GM12878 (cell line): Measurements from ENCODE around the gene NMUR2. TPM values are rescaled to one million over a fixed set of nuclear protein-coding genes. Genes with fewer than 3 reads are reported as not detected.

ENCODE experiments used
- ATAC-seq: fragments of 200-7000 bp; cut with Tn5 transposase; 3 replicates; pipeline ENCODE4 v1.9.1; 2020; ENCODE audit warnings: mild to moderate bottlenecking, moderate library complexity
- BruUV-seq: library from RNA; stranded (reverse); fragments of 400-500 nt; replicated peaks from 2 replicates; lab custom pipeline; 2021; lab: Mats Ljungman, UMichigan
- CTCF ChIA-PET: fragments of 300-600 bp; sonication (Branson Sonifier 250); formaldehyde crosslinking; extraction: SDS; loops from one replicate; lab custom pipeline; 2021; ENCODE audit warnings: inconsistent platforms; lab: Yijun Ruan, JAX
- POLR2A ChIA-PET: fragments of 350-600 bp; formaldehyde crosslinking; extraction: SDS; loops from one replicate; lab custom pipeline; 2021; ENCODE audit warnings: inconsistent platforms; lab: Charles Lee
- RAD21 ChIA-PET: fragments of 300-600 bp; sonication (Branson Sonifier 250); formaldehyde crosslinking; loops from one replicate; lab custom pipeline; 2023; ENCODE audit warnings: antibody characterized with exemption; ENCODE audit not compliant: unreplicated experiment; lab: Charles Lee
- SMC1A ChIA-PET: fragments of 300-600 bp; sonication (Branson Sonifier 250); formaldehyde crosslinking; loops from one replicate; lab custom pipeline; 2023; ENCODE audit not compliant: unreplicated experiment, uncharacterized antibody; lab: Charles Lee
- DNase-seq: peaks from one replicate; pipeline ENCODE4 v3.0.0-alpha.2; 2011; ENCODE audit warnings: low read depth, low spot score
- FAIRE-seq: peaks from 3 replicates; lab custom pipeline; 2011; peaks lifted over from hg19 to GRCh38; lab: Jason Lieb, UNC
- H2AFZ ChIP-seq: 2 replicates; pipeline ENCODE4 v1.6.0; 2011; ENCODE audit warnings: low read depth, low read length, control low read depth; ENCODE audit not compliant: control insufficient read depth
- H3K27ac ChIP-seq: 2 replicates; pipeline ENCODE4 v1.5.1; 2011; ENCODE audit warnings: control low read depth; ENCODE audit not compliant: control insufficient read depth, insufficient read depth
- H3K27me3 ChIP-seq, 2 experiments: replicated peaks in 1 of 2; 2 replicates each; pipeline versions ENCODE4 v1.6.0 to v1.6.1; 2011; ENCODE audit warnings: low read length in 1 of 2; ENCODE audit not compliant: control insufficient read depth in 2 of 2, insufficient read depth in 2 of 2
- H3K36me3 ChIP-seq, 2 experiments: 2 replicates each; pipeline ENCODE4 v1.5.1; 2011; ENCODE audit warnings: low read length in 1 of 2; ENCODE audit not compliant: control insufficient read depth in 2 of 2, insufficient read depth in 2 of 2
- H3K4me1 ChIP-seq: 2 replicates; pipeline ENCODE4 v1.6.1; 2011; ENCODE audit warnings: mild to moderate bottlenecking, low read length, moderate library complexity, mixed read lengths; ENCODE audit not compliant: control insufficient read depth, insufficient read depth
- H3K4me2 ChIP-seq: 2 replicates; pipeline ENCODE4 v1.6.0; 2011; ENCODE audit warnings: control low read depth; ENCODE audit not compliant: control insufficient read depth, insufficient read depth
- H3K4me3 ChIP-seq: fragments of 200-600 bp; sonication (generic); 2 replicates; pipeline ENCODE4 v1.5.1; 2016
- H3K79me2 ChIP-seq: 2 replicates; pipeline ENCODE4 v1.6.0; 2011; ENCODE audit warnings: low read length; ENCODE audit not compliant: control insufficient read depth, insufficient read depth
- H3K9ac ChIP-seq: 2 replicates; pipeline ENCODE4 v1.8.0; 2011; ENCODE audit warnings: low read length, control low read depth, mixed read lengths; ENCODE audit not compliant: control insufficient read depth, insufficient read depth
- H3K9me3 ChIP-seq: replicated peaks from 3 replicates; pipeline ENCODE4 v1.5.1; 2011; ENCODE audit warnings: mild to moderate bottlenecking, low read length; ENCODE audit not compliant: control insufficient read depth, insufficient read depth
- H4K20me1 ChIP-seq: 2 replicates; pipeline ENCODE4 v1.6.0; 2011; ENCODE audit not compliant: control insufficient read depth, insufficient read depth
- BRCA1 ChIP-seq: IDR thresholded peaks from 2 replicates; pipeline ENCODE4 v1.6.1; 2011; ENCODE audit warnings: low read depth, low read length, improper control_type of control experiment
- CHD2 ChIP-seq: IDR thresholded peaks from 2 replicates; pipeline ENCODE4 v1.6.1; 2011; ENCODE audit warnings: low read depth, low read length, improper control_type of control experiment, borderline replicate concordance
- IRF4 ChIP-seq: IDR thresholded peaks from 2 replicates; pipeline ENCODE4 v1.6.1; 2011; ENCODE audit warnings: low read depth, low read length
- MEF2A ChIP-seq: IDR thresholded peaks from 2 replicates; pipeline ENCODE4 v1.6.1; 2011; ENCODE audit warnings: low read depth, mild to moderate bottlenecking, low read length, moderate library complexity; ENCODE audit not compliant: insufficient read depth
- NFYA ChIP-seq: IDR thresholded peaks from 2 replicates; pipeline ENCODE4 v1.6.1; 2011; ENCODE audit warnings: low read depth, mild to moderate bottlenecking, low read length, improper control_type of control experiment, borderline replicate concordance
- RFX5 ChIP-seq: IDR thresholded peaks from 2 replicates; pipeline ENCODE4 v1.6.1; 2011; ENCODE audit warnings: low read depth, low read length, improper control_type of control experiment
- SMARCA5 ChIP-seq: fragments of 450-650 bp; IDR thresholded peaks from 2 replicates; pipeline ENCODE4 v1.6.1; 2017; ENCODE audit warnings: mild to moderate bottlenecking
- SREBF2 ChIP-seq: IDR thresholded peaks from 2 replicates; pipeline ENCODE4 v1.6.1; 2012; ENCODE audit warnings: mild to moderate bottlenecking, low read length
- SUZ12 ChIP-seq: fragments of 200-600 bp; sonication (generic); IDR thresholded peaks from one replicate; pipeline ENCODE4 v1.6.1; 2018; ENCODE audit warnings: antibody characterized with exemption, mild to moderate bottlenecking; ENCODE audit not compliant: unreplicated experiment
- TCF7 ChIP-seq: IDR thresholded peaks from 2 replicates; pipeline ENCODE4 v1.6.1; 2014; ENCODE audit warnings: antibody characterized with exemption, borderline replicate concordance
- YBX1 ChIP-seq: fragments of 450-650 bp; IDR thresholded peaks from 2 replicates; pipeline ENCODE4 v1.6.1; 2016; ENCODE audit warnings: antibody characterized with exemption
- ZNF207 ChIP-seq: fragments of 450-650 bp; IDR thresholded peaks from 2 replicates; pipeline ENCODE4 v1.6.1; 2014; ENCODE audit warnings: antibody characterized with exemption, mild to moderate bottlenecking, borderline replicate concordance
- WGBS: methylation state at CpG from one replicate; pipeline ENCODE4 v1.1.6; 2016; ENCODE audit warnings: low lambda C conversion rate; ENCODE audit not compliant: insufficient replicate concordance, insufficient coverage; ENCODE audit errors: missing lambda C conversion rate; 5-methylcytosine and 5-hydroxymethylcytosine counted together
- in situ Hi-C: fragments of 300-500 bp; cut with MboI; formaldehyde crosslinking; loops from 9 replicates; pipeline ENCODE4 v1.14.3; 2018; ENCODE audit warnings: mixed read lengths
- intact Hi-C: fragments of 100-400 bp; cut with micrococcal nuclease; formaldehyde crosslinking; loops from one replicate; pipeline ENCODE4 v1.14.2; 2022; ENCODE audit not compliant: unreplicated experiment
- polyA plus RNA-seq, 11 experiments: library from polyadenylated mRNA; depleted of rRNA in 4 of 11; unstranded in 6 of 11; stranded (reverse) in 5 of 11; fragments of >200 nt; fragmentation: Nextera tagmentation in 4 of 11; fragmentation: Illumina TruSeq in 1 of 11; extraction: Ambion mirVana in 4 of 11; extraction: Trizol in 1 of 11; gene quantifications; 1 replicate in 1 of 11; 2 replicates in 10 of 11; pipeline versions ENCODE4 v1.2.1 to v1.2.3, GENCODE V29; 2011 to 2016; ENCODE audit warnings: inconsistent platforms in 2 of 11, missing spikeins in 2 of 11, low read depth in 1 of 11
- total RNA-seq, 4 experiments: library from RNA; depleted of rRNA in 3 of 4; stranded (reverse); fragments of >200 nt in 3 of 4; fragmentation: Illumina TruSeq in 1 of 4; extraction: Trizol in 1 of 4; gene quantifications; 2 replicates each; pipeline versions ENCODE4 v1.2.1 to v1.2.3, GENCODE V29; 2013 to 2021
- TF ChIP-seq, protein P1 (sequence below): IDR thresholded peaks from 2 replicates; pipeline ENCODE4 v1.6.1; 2012; ENCODE audit warnings: low read depth, low read length, improper control_type of control experiment
- TF ChIP-seq, protein P2 (sequence below): IDR thresholded peaks from 2 replicates; pipeline ENCODE4 v1.6.1; 2012; ENCODE audit warnings: improper control_type of control experiment, low read depth, low read length; ENCODE audit not compliant: insufficient replicate concordance
- TF ChIP-seq, protein P3 (sequence below): IDR thresholded peaks from 2 replicates; pipeline ENCODE4 v1.6.1; 2011; ENCODE audit warnings: low read depth, mild to moderate bottlenecking, low read length, moderate library complexity, borderline replicate concordance; ENCODE audit errors: extremely low read depth
- TF ChIP-seq, protein P4 (sequence below): fragments of 450-650 bp; IDR thresholded peaks from 2 replicates; pipeline ENCODE4 v1.6.1; 2017; ENCODE audit warnings: antibody characterized with exemption, mild to moderate bottlenecking, moderate library complexity

Gene NMUR2
- total and polyA plus RNA-seq, 10 of the 15 experiments (the other 5 are each of a cell fraction or from before 2014, with no cell fraction given): 0.06 to 0.11 (median 0.06) TPM; not detected in 7

DNA sequence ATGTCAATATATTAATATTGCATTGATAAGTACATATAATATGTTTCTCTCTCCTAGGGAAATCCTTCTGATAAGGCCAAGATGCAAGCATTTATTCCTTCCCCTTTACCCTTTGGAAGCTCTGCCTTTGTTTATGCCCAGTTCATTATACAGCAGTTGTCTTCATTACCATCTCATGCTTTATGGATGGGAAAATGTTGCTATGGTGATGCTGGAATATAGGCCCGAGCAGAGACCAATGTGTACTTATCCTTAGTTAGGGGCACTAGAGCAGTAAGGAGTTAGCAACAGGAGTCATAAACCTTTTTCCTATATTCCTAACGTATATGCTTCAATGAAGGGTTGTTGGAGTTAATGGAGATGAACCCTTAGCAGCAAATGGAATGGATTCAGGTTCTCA, 19.4 kb upstream of the NMUR2 start:
- ATAC-seq (no peak), DNase-seq (no peak), FAIRE-seq (no peak)
- Histone ChIP-seq H3K9ac (no peak overlapping the region), H3K4me1 (no peaks in the 10 kb centered on the region), H3K4me2 (no peak overlapping the region), H3K9me3 (no peaks in the 10 kb centered on the region), H3K79me2 (no peaks in the 10 kb centered on the region), H4K20me1 (no peaks in the 10 kb centered on the region), H3K4me3 (no peak overlapping the region), H3K36me3 (no peaks in the 10 kb centered on the region), H2AFZ (no peak overlapping the region), H3K27ac (no peak overlapping the region), H3K27me3 (peaks cover 0 to 3% of the 10 kb centered on the region in 2 experiments; a peak in 1 of 4 replicates)
- ChIA-PET SMC1A (interaction anchor here (0.8 to 1.5 kb wide), 3 partner anchors 11 to 44 kb away, joined by 3 read pairs; no protein-coding TSS in a partner anchor), RAD21 (no interaction called here), CTCF (no interaction called here), POLR2A (no interaction called here)
- intact Hi-C loops (no loop called here), in situ Hi-C loops (no loop called here)
- WGBS: 0% methylated on average over 2 of the region's 2 CpGs
- BruUV-seq: no TSS peak
- TF ChIP-seq, protein P1, sequence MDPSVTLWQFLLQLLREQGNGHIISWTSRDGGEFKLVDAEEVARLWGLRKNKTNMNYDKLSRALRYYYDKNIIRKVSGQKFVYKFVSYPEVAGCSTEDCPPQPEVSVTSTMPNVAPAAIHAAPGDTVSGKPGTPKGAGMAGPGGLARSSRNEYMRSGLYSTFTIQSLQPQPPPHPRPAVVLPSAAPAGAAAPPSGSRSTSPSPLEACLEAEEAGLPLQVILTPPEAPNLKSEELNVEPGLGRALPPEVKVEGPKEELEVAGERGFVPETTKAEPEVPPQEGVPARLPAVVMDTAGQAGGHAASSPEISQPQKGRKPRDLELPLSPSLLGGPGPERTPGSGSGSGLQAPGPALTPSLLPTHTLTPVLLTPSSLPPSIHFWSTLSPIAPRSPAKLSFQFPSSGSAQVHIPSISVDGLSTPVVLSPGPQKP: no peak
- TF ChIP-seq ZNF207: no peak
- TF ChIP-seq YBX1: no peak
- no peak for TF ChIP-seq IRF4
- no peak for TF ChIP-seq SMARCA5
- TF ChIP-seq SREBF2: no peak
- no peak for TF ChIP-seq NFYA
- TF ChIP-seq, protein P2, sequence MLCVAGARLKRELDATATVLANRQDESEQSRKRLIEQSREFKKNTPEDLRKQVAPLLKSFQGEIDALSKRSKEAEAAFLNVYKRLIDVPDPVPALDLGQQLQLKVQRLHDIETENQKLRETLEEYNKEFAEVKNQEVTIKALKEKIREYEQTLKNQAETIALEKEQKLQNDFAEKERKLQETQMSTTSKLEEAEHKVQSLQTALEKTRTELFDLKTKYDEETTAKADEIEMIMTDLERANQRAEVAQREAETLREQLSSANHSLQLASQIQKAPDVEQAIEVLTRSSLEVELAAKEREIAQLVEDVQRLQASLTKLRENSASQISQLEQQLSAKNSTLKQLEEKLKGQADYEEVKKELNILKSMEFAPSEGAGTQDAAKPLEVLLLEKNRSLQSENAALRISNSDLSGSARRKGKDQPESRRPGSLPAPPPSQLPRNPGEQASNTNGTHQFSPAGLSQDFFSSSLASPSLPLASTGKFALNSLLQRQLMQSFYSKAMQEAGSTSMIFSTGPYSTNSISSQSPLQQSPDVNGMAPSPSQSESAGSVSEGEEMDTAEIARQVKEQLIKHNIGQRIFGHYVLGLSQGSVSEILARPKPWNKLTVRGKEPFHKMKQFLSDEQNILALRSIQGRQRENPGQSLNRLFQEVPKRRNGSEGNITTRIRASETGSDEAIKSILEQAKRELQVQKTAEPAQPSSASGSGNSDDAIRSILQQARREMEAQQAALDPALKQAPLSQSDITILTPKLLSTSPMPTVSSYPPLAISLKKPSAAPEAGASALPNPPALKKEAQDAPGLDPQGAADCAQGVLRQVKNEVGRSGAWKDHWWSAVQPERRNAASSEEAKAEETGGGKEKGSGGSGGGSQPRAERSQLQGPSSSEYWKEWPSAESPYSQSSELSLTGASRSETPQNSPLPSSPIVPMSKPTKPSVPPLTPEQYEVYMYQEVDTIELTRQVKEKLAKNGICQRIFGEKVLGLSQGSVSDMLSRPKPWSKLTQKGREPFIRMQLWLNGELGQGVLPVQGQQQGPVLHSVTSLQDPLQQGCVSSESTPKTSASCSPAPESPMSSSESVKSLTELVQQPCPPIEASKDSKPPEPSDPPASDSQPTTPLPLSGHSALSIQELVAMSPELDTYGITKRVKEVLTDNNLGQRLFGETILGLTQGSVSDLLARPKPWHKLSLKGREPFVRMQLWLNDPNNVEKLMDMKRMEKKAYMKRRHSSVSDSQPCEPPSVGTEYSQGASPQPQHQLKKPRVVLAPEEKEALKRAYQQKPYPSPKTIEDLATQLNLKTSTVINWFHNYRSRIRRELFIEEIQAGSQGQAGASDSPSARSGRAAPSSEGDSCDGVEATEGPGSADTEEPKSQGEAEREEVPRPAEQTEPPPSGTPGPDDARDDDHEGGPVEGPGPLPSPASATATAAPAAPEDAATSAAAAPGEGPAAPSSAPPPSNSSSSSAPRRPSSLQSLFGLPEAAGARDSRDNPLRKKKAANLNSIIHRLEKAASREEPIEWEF: no peak
- TF ChIP-seq TCF7: no peak
- no peak for TF ChIP-seq RFX5
- TF ChIP-seq, protein P3, sequence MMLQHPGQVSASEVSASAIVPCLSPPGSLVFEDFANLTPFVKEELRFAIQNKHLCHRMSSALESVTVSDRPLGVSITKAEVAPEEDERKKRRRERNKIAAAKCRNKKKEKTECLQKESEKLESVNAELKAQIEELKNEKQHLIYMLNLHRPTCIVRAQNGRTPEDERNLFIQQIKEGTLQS: no peak
- TF ChIP-seq BRCA1: no peak
- TF ChIP-seq MEF2A: no peak
- no peak for TF ChIP-seq SUZ12
- TF ChIP-seq, protein P4, sequence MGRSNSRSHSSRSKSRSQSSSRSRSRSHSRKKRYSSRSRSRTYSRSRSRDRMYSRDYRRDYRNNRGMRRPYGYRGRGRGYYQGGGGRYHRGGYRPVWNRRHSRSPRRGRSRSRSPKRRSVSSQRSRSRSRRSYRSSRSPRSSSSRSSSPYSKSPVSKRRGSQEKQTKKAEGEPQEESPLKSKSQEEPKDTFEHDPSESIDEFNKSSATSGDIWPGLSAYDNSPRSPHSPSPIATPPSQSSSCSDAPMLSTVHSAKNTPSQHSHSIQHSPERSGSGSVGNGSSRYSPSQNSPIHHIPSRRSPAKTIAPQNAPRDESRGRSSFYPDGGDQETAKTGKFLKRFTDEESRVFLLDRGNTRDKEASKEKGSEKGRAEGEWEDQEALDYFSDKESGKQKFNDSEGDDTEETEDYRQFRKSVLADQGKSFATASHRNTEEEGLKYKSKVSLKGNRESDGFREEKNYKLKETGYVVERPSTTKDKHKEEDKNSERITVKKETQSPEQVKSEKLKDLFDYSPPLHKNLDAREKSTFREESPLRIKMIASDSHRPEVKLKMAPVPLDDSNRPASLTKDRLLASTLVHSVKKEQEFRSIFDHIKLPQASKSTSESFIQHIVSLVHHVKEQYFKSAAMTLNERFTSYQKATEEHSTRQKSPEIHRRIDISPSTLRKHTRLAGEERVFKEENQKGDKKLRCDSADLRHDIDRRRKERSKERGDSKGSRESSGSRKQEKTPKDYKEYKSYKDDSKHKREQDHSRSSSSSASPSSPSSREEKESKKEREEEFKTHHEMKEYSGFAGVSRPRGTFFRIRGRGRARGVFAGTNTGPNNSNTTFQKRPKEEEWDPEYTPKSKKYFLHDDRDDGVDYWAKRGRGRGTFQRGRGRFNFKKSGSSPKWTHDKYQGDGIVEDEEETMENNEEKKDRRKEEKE: no peak
- TF ChIP-seq CHD2: no peak
